Vagina (tissue), 2 donors: ENCODE measurements around the gene MNAT1.

Source experiments
- POLR2A ChIP-seq, 2 donors: fragments of 450-650 bp; IDR thresholded peaks; one replicate each; pipeline ENCODE4 v1.6.1; 2017; ENCODE audit warnings: antibody characterized with exemption in 2 of 2, mild to moderate bottlenecking in 2 of 2, moderate library complexity in 2 of 2
- TF ChIP-seq, protein P1 (sequence below), 3 experiments: fragments of 450-650 bp in 2 of 3; fragments of 200-600 bp in 1 of 3; sonication (generic) in 1 of 3; IDR thresholded peaks; one replicate each; pipeline ENCODE4 v1.5.1; 2017 to 2019; ENCODE audit warnings: antibody characterized with exemption in 3 of 3, mild to moderate bottlenecking in 2 of 3, moderate library complexity in 2 of 3

- TF ChIP-seq, protein P1, sequence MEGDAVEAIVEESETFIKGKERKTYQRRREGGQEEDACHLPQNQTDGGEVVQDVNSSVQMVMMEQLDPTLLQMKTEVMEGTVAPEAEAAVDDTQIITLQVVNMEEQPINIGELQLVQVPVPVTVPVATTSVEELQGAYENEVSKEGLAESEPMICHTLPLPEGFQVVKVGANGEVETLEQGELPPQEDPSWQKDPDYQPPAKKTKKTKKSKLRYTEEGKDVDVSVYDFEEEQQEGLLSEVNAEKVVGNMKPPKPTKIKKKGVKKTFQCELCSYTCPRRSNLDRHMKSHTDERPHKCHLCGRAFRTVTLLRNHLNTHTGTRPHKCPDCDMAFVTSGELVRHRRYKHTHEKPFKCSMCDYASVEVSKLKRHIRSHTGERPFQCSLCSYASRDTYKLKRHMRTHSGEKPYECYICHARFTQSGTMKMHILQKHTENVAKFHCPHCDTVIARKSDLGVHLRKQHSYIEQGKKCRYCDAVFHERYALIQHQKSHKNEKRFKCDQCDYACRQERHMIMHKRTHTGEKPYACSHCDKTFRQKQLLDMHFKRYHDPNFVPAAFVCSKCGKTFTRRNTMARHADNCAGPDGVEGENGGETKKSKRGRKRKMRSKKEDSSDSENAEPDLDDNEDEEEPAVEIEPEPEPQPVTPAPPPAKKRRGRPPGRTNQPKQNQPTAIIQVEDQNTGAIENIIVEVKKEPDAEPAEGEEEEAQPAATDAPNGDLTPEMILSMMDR (IDR thresholded peaks at IDR 0.05): no peak
- no peak for TF ChIP-seq POLR2A (IDR thresholded peaks at IDR 0.05)
Measured at GRCh38 chr14:60862283-60862682, 127.7 kb downstream of the MNAT1 start.
